Uterus (tissue), 4 donors: ENCODE results near the gene PRKG1. TPM values are rescaled to one million over a fixed set of nuclear protein-coding genes. Genes with fewer than 3 reads are reported as not detected.
A peak's percentile ranks its signal among the peaks of the same experiment; 100 is the strongest.

ENCODE experiments used
- DNase-seq, 2 donors: peaks; one replicate each; pipeline ENCODE4 v3.0.0-alpha.2; 2019 to 2020
- H3K27ac ChIP-seq, 2 donors: fragments of 200-600 bp; sonication (generic); 1 replicate in 1 of 2; 2 replicates in 1 of 2; pipeline ENCODE4 v1.5.1; 2016 to 2018
- H3K27me3 ChIP-seq, 2 donors: fragments of 200-600 bp; sonication (generic); one replicate each; pipeline ENCODE4 v1.5.1; 2018 to 2019; ENCODE audit warnings: control low read depth in 1 of 2
- H3K36me3 ChIP-seq, 2 donors: fragments of 200-600 bp; sonication (generic); one replicate each; pipeline ENCODE4 v1.5.1; 2019; ENCODE audit warnings: control low read depth in 1 of 2
- H3K4me1 ChIP-seq, 2 donors: fragments of 200-600 bp; sonication (generic); one replicate each; pipeline ENCODE4 v1.5.1; 2018 to 2019; ENCODE audit warnings: control low read depth in 1 of 2
- H3K4me3 ChIP-seq, 2 donors: fragments of 200-600 bp; sonication (generic); 1 replicate in 1 of 2; 2 replicates in 1 of 2; pipeline ENCODE4 v1.5.1; 2018 to 2019; ENCODE audit warnings: mild to moderate bottlenecking in 1 of 2
- H3K9me3 ChIP-seq, 2 donors: fragments of 200-600 bp; sonication (generic); one replicate each; pipeline ENCODE4 v1.5.1; 2019; ENCODE audit warnings: control low read depth in 1 of 2
- POLR2A ChIP-seq, 2 donors: fragments of 450-650 bp; IDR thresholded peaks; one replicate each; pipeline ENCODE4 v1.6.1; 2016; ENCODE audit warnings: antibody characterized with exemption in 2 of 2, mild to moderate bottlenecking in 1 of 2, moderate library complexity in 1 of 2
- intact Hi-C: fragments of 100-400 bp; cut with DNase I; formaldehyde crosslinking; loops from one replicate; pipeline ENCODE4 v1.15.1; 2023; ENCODE audit warnings: low total_unique reads
- total RNA-seq, 4 donors: library from RNA; depleted of rRNA in 3 of 4; stranded (reverse); fragments of >200 nt in 3 of 4; gene quantifications; one replicate each; pipeline versions ENCODE4 v1.1.0 to v1.2.4, GENCODE V29; 2014 to 2023
- TF ChIP-seq, protein P1 (sequence below), 4 experiments: fragments of 200-600 bp in 2 of 4; fragments of 450-650 bp in 2 of 4; sonication (generic) in 2 of 4; IDR thresholded peaks; one replicate each; pipeline ENCODE4 v1.5.1; 2016 to 2019; ENCODE audit warnings: antibody characterized with exemption in 4 of 4, mild to moderate bottlenecking in 2 of 4, moderate library complexity in 1 of 4
- donor health status: DM: yes; HTN: yes; CAD: no.

Gene PRKG1
- total RNA-seq, 4 donors from 2014 or later: 32.4 to 136 (median 69.6) TPM

DNA sequence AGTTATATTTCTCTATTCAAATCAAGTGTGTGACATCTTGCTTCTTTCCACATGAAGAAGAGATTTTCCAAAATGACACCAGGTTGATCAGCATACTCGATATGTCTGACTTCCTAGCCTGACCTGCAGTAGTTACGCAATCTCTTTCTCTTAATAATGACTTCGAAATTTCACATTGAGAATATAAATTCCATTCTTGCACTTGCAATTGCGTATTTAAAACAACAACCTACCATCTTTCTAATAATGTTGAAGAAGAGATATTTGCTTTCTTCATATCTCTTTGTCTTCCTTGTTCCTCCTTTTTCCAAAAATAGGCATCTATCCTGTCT, 348.8 kb downstream of the PRKG1 start:
- H3K9me3 ChIP-seq: no peaks in the 10 kb centered on the region
- intact Hi-C loops: loop anchor here (10.0 kb wide), 1 partner anchor 358 kb away; no protein-coding TSS in a partner anchor

GRCh38 chr10:51425431-51425830, 351.1 kb downstream of the PRKG1 start:
- peaks cover 0 to 10% of the 10 kb centered on the region in 2 donors for H3K4me1 ChIP-seq
- intact Hi-C loops: loop anchor here (10.0 kb wide), 1 partner anchor 361 kb away; no protein-coding TSS in a partner anchor
- H3K27me3 ChIP-seq: no peaks in the 10 kb centered on the region
- TF ChIP-seq POLR2A (IDR thresholded peaks at IDR 0.05): no peak
- TF ChIP-seq, protein P1, sequence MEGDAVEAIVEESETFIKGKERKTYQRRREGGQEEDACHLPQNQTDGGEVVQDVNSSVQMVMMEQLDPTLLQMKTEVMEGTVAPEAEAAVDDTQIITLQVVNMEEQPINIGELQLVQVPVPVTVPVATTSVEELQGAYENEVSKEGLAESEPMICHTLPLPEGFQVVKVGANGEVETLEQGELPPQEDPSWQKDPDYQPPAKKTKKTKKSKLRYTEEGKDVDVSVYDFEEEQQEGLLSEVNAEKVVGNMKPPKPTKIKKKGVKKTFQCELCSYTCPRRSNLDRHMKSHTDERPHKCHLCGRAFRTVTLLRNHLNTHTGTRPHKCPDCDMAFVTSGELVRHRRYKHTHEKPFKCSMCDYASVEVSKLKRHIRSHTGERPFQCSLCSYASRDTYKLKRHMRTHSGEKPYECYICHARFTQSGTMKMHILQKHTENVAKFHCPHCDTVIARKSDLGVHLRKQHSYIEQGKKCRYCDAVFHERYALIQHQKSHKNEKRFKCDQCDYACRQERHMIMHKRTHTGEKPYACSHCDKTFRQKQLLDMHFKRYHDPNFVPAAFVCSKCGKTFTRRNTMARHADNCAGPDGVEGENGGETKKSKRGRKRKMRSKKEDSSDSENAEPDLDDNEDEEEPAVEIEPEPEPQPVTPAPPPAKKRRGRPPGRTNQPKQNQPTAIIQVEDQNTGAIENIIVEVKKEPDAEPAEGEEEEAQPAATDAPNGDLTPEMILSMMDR (IDR thresholded peaks at IDR 0.05): no peak
- H3K27ac ChIP-seq: no peak overlapping the region
- no peak for DNase-seq
- no peaks in the 10 kb centered on the region for H3K9me3 ChIP-seq
- H3K36me3 ChIP-seq: no peaks in the 10 kb centered on the region
- no peak overlapping the region for H3K4me3 ChIP-seq

More for the DNA sequence above, 348.8 kb downstream of the PRKG1 start:
- H3K4me1 ChIP-seq: peaks cover 0 to 10% of the 10 kb centered on the region in 2 donors
- peak overlapping the region; percentile 72 to 77 for H3K27ac ChIP-seq
- H3K4me3 ChIP-seq: no peak overlapping the region
- no peak for DNase-seq
- TF ChIP-seq POLR2A (IDR thresholded peaks at IDR 0.05): no peak
- TF ChIP-seq, protein P1 (IDR thresholded peaks at IDR 0.05): no peak
- no peaks in the 10 kb centered on the region for H3K27me3 ChIP-seq
- no peaks in the 10 kb centered on the region for H3K36me3 ChIP-seq

GRCh38 chr10:51427758-51428157, 353.5 kb downstream of the PRKG1 start:
- Histone ChIP-seq H3K27me3 (no peaks in the 10 kb centered on the region), H3K4me3 (no peak overlapping the region), H3K4me1 (no peaks in the 10 kb centered on the region), H3K9me3 (no peaks in the 10 kb centered on the region), H3K36me3 (no peaks in the 10 kb centered on the region), H3K27ac (no peak overlapping the region)
- intact Hi-C loops: loop anchor here (10.0 kb wide), 1 partner anchor 363 kb away; no protein-coding TSS in a partner anchor
- TF ChIP-seq, protein P1 (IDR thresholded peaks at IDR 0.05): no peak
- TF ChIP-seq POLR2A (IDR thresholded peaks at IDR 0.05): no peak
- DNase-seq: no peak

DNA sequence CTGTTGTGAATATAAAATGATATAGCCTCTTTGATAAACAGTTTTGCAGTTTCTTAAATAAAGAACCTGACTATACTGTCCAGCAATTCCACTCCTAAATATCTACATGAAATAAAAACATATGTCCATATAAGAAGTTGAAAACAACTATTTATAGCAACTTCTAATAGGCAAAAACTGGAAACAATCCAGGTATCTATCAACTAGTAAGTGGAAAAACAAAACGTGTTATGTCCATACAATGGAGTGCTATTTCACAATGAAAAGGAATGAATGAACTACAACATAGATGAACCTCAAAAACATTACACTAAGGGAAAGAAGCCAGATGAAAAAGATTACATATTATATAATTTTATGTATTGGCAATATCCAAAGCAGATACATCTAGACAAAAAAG, 356.2 kb downstream of the PRKG1 start:
- intact Hi-C loops: no loop called here
- DNase-seq: no peak
- H3K27me3 ChIP-seq: no peaks in the 10 kb centered on the region
- H3K27ac ChIP-seq: no peak overlapping the region
- H3K4me3 ChIP-seq: no peak overlapping the region
- H3K4me1 ChIP-seq: no peaks in the 10 kb centered on the region
- TF ChIP-seq, protein P1 (IDR thresholded peaks at IDR 0.05): no peak
- TF ChIP-seq POLR2A (IDR thresholded peaks at IDR 0.05): no peak
- no peaks in the 10 kb centered on the region for H3K9me3 ChIP-seq
- no peaks in the 10 kb centered on the region for H3K36me3 ChIP-seq

- no peaks in the 10 kb centered on the region for H3K4me1 ChIP-seq
- H3K9me3 ChIP-seq: no peaks in the 10 kb centered on the region
- intact Hi-C loops: no loop called here
- H3K27ac ChIP-seq: no peak overlapping the region
- H3K36me3 ChIP-seq: no peaks in the 10 kb centered on the region
- H3K27me3 ChIP-seq: no peaks in the 10 kb centered on the region
- TF ChIP-seq, protein P1 (IDR thresholded peaks at IDR 0.05): no peak
- TF ChIP-seq POLR2A (IDR thresholded peaks at IDR 0.05): no peak
- no peak overlapping the region for H3K4me3 ChIP-seq
- DNase-seq: no peak
Observed at GRCh38 chr10:51433949-51434475, 359.7 kb downstream of the PRKG1 start.
